H54 (cell line): ENCODE data around the gene IFNL2.
"Not testable (repeated sequence)": the region's sequence is repeated elsewhere in the genome, so short reads cannot be mapped to it uniquely, and the experiment has no call there.

Experiments
- DNase-seq: peaks from one replicate; pipeline ENCODE4 v3.0.0; 2011; ENCODE audit warnings: low spot score, mixed read lengths; ENCODE audit not compliant: insufficient read length
- FAIRE-seq: peaks from 3 replicates; lab custom pipeline; 2011; peaks lifted over from hg19 to GRCh38; lab: Jason Lieb, UNC
- POLR2A ChIP-seq: IDR thresholded peaks from 2 replicates; pipeline ENCODE4 v1.6.1; 2011; ENCODE audit warnings: low read depth, mild to moderate bottlenecking, low read length

The IFNL2 gene

GRCh38 chr19:39265321-39265916, 2.8 kb upstream of the IFNL2 start:
- no peak for DNase-seq
- no peak for FAIRE-seq
- no peak for TF ChIP-seq POLR2A

DNA sequence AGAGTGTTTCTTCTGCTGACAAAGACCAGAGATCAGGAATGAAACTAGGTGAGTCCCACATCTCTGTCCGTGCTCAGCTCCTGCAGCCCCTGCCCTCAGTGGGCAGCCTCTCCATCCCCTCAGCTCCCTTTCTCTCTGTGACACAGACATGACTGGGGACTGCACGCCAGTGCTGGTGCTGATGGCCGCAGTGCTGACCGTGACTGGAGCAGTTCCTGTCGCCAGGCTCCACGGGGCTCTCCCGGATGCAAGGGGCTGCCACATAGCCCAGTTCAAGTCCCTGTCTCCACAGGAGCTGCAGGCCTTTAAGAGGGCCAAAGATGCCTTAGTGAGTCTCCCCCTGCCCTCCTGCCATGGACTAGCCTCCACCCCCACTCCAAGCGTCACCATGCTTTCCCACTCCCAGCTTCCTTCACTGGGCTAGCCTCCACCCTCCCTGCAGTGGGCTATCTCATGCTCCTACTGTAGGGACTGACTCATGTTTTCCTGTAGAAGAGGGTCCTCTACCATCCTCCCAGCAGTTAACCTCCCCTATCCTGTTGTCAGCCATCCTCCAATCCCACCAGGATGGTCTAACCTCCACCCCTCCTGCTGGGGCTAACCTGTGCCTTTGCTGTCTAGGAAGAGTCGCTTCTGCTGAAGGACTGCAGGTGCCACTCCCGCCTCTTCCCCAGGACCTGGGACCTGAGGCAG, 481 bp downstream of the IFNL2 start:
- not testable (repeated sequence) for FAIRE-seq, DNase-seq

GRCh38 chr19:39269369-39269768, 1.2 kb downstream of the IFNL2 start:
- not testable (repeated sequence) for DNase-seq, FAIRE-seq

GRCh38 chr19:39270036-39270871, 2.1 kb downstream of the IFNL2 start:
- no peak for TF ChIP-seq POLR2A
- FAIRE-seq, result no peak
- DNase-seq, result no peak

DNA sequence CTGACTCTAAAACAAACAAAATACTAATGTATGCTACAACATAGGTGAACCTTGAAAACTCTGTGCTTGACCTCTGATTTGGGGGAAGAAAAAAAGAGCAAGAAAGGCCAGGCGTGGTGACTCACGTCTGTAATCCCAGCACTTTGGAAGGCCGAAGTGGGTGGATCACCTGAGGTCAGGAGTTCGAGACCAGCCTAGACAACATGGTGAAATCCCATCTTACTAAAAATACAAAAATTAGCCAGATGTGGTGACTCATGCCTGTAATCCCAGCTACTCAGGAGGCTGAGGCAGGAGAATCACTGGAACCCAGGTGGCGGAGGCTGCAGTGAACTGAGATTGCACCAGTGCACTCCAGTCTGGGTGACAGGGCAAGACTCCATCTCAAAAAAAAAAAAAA, 5.7 kb downstream of the IFNL2 start:
- DNase-seq, FAIRE-seq: not testable (repeated sequence)

GRCh38 chr19:39275578-39275977, 7.4 kb downstream of the IFNL2 start:
- no peak for TF ChIP-seq POLR2A
- DNase-seq (no peak), FAIRE-seq (no peak)

DNA sequence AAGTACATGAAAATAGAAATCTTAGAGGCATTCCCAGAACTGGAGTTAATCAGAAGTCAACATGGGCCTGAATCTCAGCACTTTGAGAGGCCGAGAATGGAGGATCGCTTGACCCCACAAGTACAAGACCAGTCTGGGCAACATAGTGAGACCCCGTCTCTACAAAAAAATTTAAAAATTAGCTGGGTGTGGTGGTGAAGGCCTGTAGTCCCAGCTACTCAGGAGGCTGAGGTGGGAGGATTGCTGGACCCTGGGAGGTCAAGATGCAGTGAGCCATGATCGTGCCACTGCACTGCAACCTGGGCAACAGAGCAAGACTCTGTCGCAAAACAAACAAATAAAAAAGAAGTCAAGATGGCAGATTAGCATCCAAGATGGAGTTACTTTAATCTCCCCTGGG, 8.5 kb downstream of the IFNL2 start:
- no peak for TF ChIP-seq POLR2A
- FAIRE-seq (no peak), DNase-seq (no peak)

DNA sequence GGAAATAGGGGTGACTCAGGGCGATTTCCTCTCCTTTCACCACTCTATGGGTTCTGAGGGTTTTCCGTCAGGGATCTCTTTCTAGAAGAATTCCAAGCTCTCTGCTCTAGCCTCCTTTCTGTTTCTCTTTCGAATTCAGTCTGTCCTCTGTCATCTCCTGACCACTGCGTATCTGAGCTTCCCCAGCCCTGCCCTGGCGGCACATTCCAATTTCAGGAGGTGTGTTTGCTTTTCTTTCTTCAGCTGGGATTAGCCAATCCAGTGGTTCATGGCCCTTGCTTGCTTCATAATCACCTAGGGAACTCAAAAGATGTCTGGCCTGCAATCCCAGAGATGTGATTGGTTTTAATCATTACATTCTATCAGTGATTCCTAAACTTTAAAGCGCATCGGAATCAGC, 9.4 kb downstream of the IFNL2 start:
- DNase-seq, result no peak
- TF ChIP-seq POLR2A, result no peak
- FAIRE-seq, result no peak

GRCh38 chr19:39282021-39282420, 13.8 kb downstream of the IFNL2 start:
- no peak for FAIRE-seq
- TF ChIP-seq POLR2A, result no peak
- DNase-seq, result no peak

DNA sequence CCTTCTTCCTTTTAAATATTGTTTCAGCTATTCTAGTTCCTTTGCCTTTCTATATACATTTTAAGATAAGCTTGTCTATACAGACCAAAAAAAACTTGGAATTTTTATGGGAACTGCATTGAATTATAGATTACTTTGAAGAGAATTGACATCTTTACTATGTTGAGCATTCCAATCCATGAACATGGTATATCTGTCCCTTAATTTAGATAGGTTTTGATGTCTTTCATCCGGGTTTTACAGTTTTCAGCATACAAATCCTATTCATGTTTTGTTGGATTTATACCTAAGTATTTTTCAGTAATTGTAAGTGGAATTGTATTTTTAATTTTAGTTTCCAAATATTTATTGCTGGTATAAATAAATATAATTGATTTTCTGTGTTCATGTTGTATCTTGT, 15.8 kb downstream of the IFNL2 start:
- no peak for DNase-seq
- FAIRE-seq, result no peak
- no peak for TF ChIP-seq POLR2A

GRCh38 chr19:39293394-39293793, 25.2 kb downstream of the IFNL2 start:
- DNase-seq (no peak), FAIRE-seq (no peak)
- no peak for TF ChIP-seq POLR2A

GRCh38 chr19:39296055-39296645, 28.0 kb downstream of the IFNL2 start, which contains the start of gene IFNL1:
IFNL1 (plus strand) TSS chr19:39296407; CDS start chr19:39296422, 15 bp downstream.
- no peak for TF ChIP-seq POLR2A
- DNase-seq (no peak), FAIRE-seq (no peak)

DNA sequence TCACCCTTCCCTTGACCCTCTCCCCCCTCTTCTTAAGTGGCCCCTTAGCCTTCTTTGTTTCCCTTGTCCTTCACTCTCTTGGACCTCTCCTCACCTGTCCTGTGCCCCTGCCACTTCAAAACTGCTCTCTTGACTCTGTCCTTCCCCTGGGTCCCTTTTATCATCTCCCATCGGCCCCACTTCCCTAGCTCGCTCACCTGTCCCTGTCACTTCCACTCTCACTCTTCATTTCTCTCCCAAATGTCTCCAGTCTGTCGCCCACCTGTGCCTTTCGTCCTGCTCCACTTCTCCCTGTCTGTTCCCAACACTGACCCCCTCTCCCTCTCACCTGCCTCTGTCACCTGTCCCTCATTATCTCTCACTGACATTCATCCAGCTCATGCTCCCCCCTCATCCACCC, 28.7 kb downstream of the IFNL2 start:
- TF ChIP-seq POLR2A, result no peak
- FAIRE-seq, result no peak
- DNase-seq, result no peak

GRCh38 chr19:39297931-39298634, 29.9 kb downstream of the IFNL2 start:
- DNase-seq, result no peak
- no peak for FAIRE-seq
- TF ChIP-seq POLR2A, result no peak
